D721Med (cell line): ENCODE measurements around the gene RALGPS2.
A peak's percentile ranks its signal among the peaks of the same experiment; 100 is the strongest.

Source experiments
- DNase-seq: peaks from one replicate; pipeline ENCODE4 v3.0.0; 2011; ENCODE audit warnings: low spot score; ENCODE audit not compliant: insufficient read length
- FAIRE-seq: peaks from 2 replicates; lab custom pipeline; 2011; peaks lifted over from hg19 to GRCh38; lab: Jason Lieb, UNC
- CTCF ChIP-seq: IDR thresholded peaks from 2 replicates; pipeline ENCODE4 v1.5.1; 2012; ENCODE audit warnings: mild to moderate bottlenecking, control low read depth; ENCODE audit not compliant: insufficient read depth; ENCODE audit errors: missing control alignments

RALGPS2 gene

GRCh38 chr1:178802873-178803272 is 77.8 kb downstream of the RALGPS2 start:
- FAIRE-seq (no peak), DNase-seq (no peak)
- TF ChIP-seq CTCF: no peak

- FAIRE-seq (no peak), DNase-seq (no peak)
- no peak for TF ChIP-seq CTCF
Measured at GRCh38 chr1:178806665-178807300, 81.7 kb downstream of the RALGPS2 start.

- FAIRE-seq: no peak
- TF ChIP-seq CTCF: no peak
- DNase-seq: no peak
Measured at GRCh38 chr1:178808529-178808928, 83.5 kb downstream of the RALGPS2 start.

GRCh38 chr1:178810585-178810984 is 85.5 kb downstream of the RALGPS2 start:
- no peak for DNase-seq
- TF ChIP-seq CTCF: no peak
- no peak for FAIRE-seq

- TF ChIP-seq CTCF: no peak
- FAIRE-seq: no peak
- no peak for DNase-seq
Measured at GRCh38 chr1:178818416-178818815, 93.4 kb downstream of the RALGPS2 start.

GRCh38 chr1:178819123-178819522 is 94.1 kb downstream of the RALGPS2 start:
- DNase-seq (no peak), FAIRE-seq (no peak)
- no peak for TF ChIP-seq CTCF

GRCh38 chr1:178821134-178821866 is 96.3 kb downstream of the RALGPS2 start:
- no peak for TF ChIP-seq CTCF
- FAIRE-seq: peak; percentile 61
- DNase-seq: no peak
